Stimulated activated CD4-positive, alpha-beta T cell treated with anti-CD3 and anti-CD28 coated beads, Interleukin-4, amount 100 ng/mL, for 48 hours (primary cell): Measurements from ENCODE around the gene TMEM235.

Experiments
- DNase-seq, 2 donors: peaks; one replicate each; pipeline ENCODE4 v3.0.0-alpha.2; 2020; ENCODE audit warnings: low read depth in 2 of 2

The TMEM235 gene

GRCh38 chr17:78272181-78272913, 40.9 kb downstream of the TMEM235 start:
- peak; percentile 47 to 51 for DNase-seq

GRCh38 chr17:78272914-78273258, 41.5 kb downstream of the TMEM235 start:
- no peak for DNase-seq

GRCh38 chr17:78273813-78274212, 42.4 kb downstream of the TMEM235 start:
- DNase-seq = no peak

GRCh38 chr17:78275355-78275754, 43.9 kb downstream of the TMEM235 start:
- no peak for DNase-seq

- DNase-seq = no peak
Observed at GRCh38 chr17:78276098-78276887, 44.9 kb downstream of the TMEM235 start.

GRCh38 chr17:78278139-78278741, 46.8 kb downstream of the TMEM235 start:
- no peak for DNase-seq

- DNase-seq = no peak
Observed at GRCh38 chr17:78279360-78279990, 48.0 kb downstream of the TMEM235 start.

GRCh38 chr17:78281249-78281845, 49.9 kb downstream of the TMEM235 start:
- no peak for DNase-seq

GRCh38 chr17:78284146-78284545, 52.7 kb downstream of the TMEM235 start:
- no peak for DNase-seq

GRCh38 chr17:78289004-78289403, 57.6 kb downstream of the TMEM235 start:
- no peak for DNase-seq

- peak; percentile 60 to 72 for DNase-seq
Observed at GRCh38 chr17:78289802-78290363, 58.5 kb downstream of the TMEM235 start.
